LNCaP clone FGC (cell line): ENCODE measurements around the gene FRAS1.
A peak's percentile ranks its signal among the peaks of the same experiment; 100 is the strongest.

ENCODE experiments used
- DNase-seq: peaks from one replicate; pipeline ENCODE4 v3.0.0-alpha.2; 2011; ENCODE audit warnings: low read depth
- H3K4me3 ChIP-seq: 2 replicates; pipeline ENCODE4 v1.5.1; 2011; ENCODE audit warnings: mild to moderate bottlenecking, low read depth, low read length, control low read depth
- TF ChIP-seq, protein P1 (sequence below): IDR thresholded peaks from 2 replicates; pipeline ENCODE4 v1.5.1; 2012; ENCODE audit warnings: mild to moderate bottlenecking; ENCODE audit not compliant: control insufficient read depth, insufficient read depth; ENCODE audit errors: extremely low read depth

Gene FRAS1

DNA sequence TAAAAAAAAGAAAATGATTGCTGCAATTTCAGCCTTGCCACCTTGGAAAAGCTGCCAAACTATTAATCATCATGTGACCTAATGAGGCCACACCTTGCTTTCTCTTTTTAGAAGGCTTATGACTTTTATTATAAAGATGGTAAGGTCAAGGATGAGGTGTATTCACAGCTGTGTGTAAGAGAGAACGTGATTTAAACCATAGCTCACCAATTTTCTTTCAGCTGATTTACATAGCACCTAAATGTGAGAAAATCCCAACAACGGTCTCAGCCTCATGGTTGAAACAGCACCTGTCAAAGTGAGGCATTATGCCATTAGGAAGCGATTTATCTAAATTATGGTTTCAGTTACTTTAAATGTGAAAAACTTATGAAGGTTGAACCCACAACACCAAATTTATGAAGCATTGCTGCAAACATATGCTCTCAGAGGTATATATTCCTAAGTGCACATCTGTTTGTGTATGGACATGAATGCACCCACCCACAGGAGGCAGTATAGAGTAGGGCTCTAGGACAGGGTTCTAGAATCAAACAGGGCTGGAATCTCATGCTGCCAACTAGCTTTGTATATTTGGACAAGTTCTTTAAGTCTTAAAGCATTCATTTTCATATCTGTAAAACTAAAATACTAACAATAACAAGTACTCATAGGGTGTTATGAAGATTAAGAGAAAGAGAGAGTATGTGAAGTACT is 535.1 kb downstream of the FRAS1 start:
- no peak overlapping the region for H3K4me3 ChIP-seq
- TF ChIP-seq, protein P1, sequence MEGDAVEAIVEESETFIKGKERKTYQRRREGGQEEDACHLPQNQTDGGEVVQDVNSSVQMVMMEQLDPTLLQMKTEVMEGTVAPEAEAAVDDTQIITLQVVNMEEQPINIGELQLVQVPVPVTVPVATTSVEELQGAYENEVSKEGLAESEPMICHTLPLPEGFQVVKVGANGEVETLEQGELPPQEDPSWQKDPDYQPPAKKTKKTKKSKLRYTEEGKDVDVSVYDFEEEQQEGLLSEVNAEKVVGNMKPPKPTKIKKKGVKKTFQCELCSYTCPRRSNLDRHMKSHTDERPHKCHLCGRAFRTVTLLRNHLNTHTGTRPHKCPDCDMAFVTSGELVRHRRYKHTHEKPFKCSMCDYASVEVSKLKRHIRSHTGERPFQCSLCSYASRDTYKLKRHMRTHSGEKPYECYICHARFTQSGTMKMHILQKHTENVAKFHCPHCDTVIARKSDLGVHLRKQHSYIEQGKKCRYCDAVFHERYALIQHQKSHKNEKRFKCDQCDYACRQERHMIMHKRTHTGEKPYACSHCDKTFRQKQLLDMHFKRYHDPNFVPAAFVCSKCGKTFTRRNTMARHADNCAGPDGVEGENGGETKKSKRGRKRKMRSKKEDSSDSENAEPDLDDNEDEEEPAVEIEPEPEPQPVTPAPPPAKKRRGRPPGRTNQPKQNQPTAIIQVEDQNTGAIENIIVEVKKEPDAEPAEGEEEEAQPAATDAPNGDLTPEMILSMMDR: peak; percentile 30
- no peak for DNase-seq
